Fibroblast of the aortic adventitia (primary cell): ENCODE data around the gene ZNF76. TPM values are rescaled to one million over a fixed set of nuclear protein-coding genes. Genes with fewer than 3 reads are reported as not detected.
A peak's percentile ranks its signal among the peaks of the same experiment; 100 is the strongest.

Source experiments
- DNase-seq: peaks from one replicate; pipeline ENCODE4 v3.0.0-alpha.2; 2010; ENCODE audit warnings: low read depth
- H3K4me3 ChIP-seq: 2 replicates; pipeline ENCODE4 v1.5.1; 2011; ENCODE audit warnings: low read depth, mild to moderate bottlenecking, control low read depth, low read length, moderate library complexity
- CTCF ChIP-seq: IDR thresholded peaks from 2 replicates; pipeline ENCODE4 v1.5.1; 2011; ENCODE audit warnings: mild to moderate bottlenecking, low read length, control low read depth, inconsistent platforms; ENCODE audit not compliant: insufficient read depth
- total RNA-seq: library from RNA; depleted of rRNA; stranded (reverse); fragments of >200 nt; gene quantifications from 2 replicates; pipeline ENCODE4 v1.2.3, GENCODE V29; 2012; ENCODE audit warnings: low replicate concordance

ZNF76 gene
- total RNA-seq, 1 donor, result 18.4 TPM

- TF ChIP-seq CTCF, result no peak
Observed at GRCh38 chr6:35234901-35235300, 24.6 kb upstream of the ZNF76 start.

GRCh38 chr6:35236223-35236622 is 23.3 kb upstream of the ZNF76 start:
- no peak for DNase-seq
- H3K4me3 ChIP-seq, result no peak overlapping the region
- no peak for TF ChIP-seq CTCF

More at GRCh38 chr6:35234901-35235300, 24.6 kb upstream of the ZNF76 start:
- H3K4me3 ChIP-seq, result no peak overlapping the region
- no peak for DNase-seq

- DNase-seq, result no peak
- TF ChIP-seq CTCF, result no peak
- H3K4me3 ChIP-seq, result no peak overlapping the region
Observed at GRCh38 chr6:35237476-35237875, 22.1 kb upstream of the ZNF76 start.

- DNase-seq, result peak; percentile 35
- H3K4me3 ChIP-seq, result no peak overlapping the region
- no peak for TF ChIP-seq CTCF
Observed at GRCh38 chr6:35238843-35239289, 20.7 kb upstream of the ZNF76 start.

GRCh38 chr6:35239581-35239980 is 20.0 kb upstream of the ZNF76 start:
- no peak for DNase-seq
- no peak for TF ChIP-seq CTCF
- no peak overlapping the region for H3K4me3 ChIP-seq

- peak; percentile 97 for TF ChIP-seq CTCF
- peak; percentile 53 for DNase-seq
Observed at GRCh38 chr6:35240838-35241801, 18.4 kb upstream of the ZNF76 start.

More at GRCh38 chr6:35240838-35241801, 18.4 kb upstream of the ZNF76 start:
- H3K4me3 ChIP-seq, result no peak overlapping the region
